GM18519 (cell line): ENCODE measurements around the gene CD53.

Source experiments
- ATAC-seq: cut with Tn5 transposase; IDR thresholded peaks from one replicate; pipeline ENCODE4 v1.9.1; 2021; ENCODE audit warnings: mild to moderate bottlenecking, moderate library complexity; ENCODE audit not compliant: unreplicated experiment, low FRiP score

CD53 gene

DNA sequence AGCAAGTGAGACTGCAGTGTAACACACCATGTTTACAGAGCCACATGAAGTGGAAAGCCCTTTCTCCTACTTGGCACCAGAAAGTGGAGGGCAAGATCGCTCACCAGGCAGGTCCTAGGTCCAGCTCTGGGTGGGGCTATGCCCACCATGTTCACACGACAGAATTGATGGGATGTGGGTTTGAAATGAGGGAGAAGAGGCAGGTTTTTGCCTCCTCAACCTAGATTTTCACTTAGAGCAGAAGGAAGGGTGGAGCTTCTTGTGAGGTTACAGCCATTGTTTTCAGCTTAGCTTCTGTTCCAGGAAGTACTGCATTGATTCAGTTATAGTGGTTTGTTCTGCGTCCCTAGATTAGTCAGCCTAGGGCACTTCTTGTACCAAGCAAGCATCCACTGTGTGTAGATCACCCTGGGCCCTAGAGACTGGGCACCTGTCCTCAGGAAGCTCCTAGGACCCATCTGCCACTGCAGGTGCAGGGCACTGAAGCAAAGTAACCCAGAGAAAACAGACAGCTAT, 2.3 kb downstream of the CD53 start:
- peak; percentile 32 for ATAC-seq

DNA sequence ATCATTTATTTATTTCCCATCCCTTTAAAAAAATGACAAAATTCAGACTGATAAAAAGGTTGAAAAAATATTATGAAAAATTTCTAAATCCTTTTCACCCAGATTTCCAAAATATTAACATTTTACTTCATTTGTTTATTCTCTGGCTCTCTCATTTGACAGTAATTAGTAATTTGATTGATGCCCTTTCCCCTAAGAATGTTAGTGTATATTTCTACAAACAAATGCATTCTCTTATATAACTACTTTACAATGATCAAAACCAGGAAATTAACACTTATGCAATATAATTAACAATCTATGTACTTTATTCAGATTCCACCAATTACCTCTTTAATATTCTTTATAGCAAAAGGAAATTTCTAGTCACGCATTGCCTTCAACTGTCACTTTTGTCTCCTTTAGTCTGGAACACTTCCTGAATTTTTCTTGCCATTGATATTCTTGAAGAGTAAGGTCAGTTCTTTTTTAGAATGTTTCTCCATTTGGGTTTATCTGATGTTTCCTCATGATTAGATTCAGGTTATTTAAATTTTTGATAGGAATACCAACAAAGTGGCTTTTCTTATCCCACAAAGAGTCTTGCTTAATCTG, 3.9 kb downstream of the CD53 start:
- ATAC-seq = no peak

DNA sequence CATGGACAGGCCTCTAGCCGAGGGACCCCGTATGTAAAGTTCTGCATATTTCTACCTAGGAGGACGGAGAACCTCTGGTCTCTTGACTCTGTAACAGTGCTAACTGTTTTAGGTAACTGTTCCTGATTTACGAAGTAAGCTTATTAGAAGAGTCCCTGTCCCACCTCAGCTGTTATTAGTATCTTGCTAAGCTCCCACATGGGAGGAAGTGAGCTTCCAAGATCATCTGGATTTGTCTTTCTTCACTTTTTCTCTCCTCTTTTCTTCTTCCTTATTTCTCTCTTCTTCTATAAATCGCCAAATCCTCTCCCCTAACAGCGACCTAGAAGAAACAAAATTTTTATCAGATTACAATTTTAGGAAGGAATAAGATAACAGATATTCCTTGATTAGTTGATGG, 4.4 kb downstream of the CD53 start:
- ATAC-seq = no peak

DNA sequence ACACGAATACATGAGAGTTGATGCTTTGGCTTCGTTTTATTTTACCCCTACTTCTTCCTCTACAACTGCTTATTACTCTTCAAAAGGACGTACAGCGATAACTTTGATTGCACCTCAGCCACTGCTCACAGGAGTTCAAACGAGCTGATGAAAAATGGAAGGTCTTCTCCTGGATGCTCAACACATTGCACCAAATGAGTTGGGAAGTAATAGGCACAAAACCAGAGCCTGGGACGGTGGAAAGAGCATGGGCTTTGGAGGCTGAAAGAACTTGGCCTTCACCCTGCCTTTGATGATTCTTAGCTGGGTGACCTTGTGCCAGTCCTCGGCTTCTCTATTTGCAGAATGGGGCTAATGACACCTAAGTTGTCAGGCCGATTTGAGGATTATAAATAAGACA, 4.8 kb downstream of the CD53 start:
- no peak for ATAC-seq

DNA sequence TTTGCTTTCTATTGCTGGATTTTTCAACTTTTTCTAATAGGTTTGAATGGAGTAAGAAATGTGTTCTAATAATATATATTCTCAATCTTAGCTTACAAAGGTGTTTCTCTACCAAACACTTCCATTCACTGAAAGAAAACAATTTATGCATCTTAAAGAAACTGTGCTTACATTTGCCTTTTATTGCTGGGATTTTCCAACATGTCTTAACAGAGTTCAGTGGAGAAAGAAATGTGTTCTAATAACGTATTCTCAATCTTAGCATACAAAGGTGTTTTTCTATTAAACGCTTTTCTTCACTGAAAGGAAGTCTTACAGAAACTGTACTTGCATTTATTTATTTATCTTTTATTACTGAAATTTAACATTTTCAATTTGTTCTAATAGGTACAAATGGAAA, 5.6 kb downstream of the CD53 start:
- ATAC-seq = no peak

DNA sequence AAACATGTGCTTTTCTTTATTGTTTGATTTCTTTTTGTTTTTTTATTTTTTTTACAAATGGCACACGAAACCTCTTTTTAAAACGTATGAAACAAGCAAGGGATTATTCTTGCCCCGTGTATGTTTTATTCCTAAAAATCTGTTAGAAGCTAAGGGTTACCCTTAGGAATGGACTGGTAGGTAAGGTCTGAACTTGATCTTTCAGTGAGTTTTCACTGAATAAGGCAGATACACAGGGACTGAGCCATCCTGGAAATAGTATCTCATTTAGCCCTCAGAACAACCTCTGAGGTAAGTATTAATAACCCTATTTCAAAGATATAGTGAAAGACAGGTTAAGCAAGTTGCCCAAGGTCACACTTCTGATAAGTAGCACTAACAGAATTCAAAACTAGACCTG, 6.0 kb downstream of the CD53 start:
- ATAC-seq = no peak

DNA sequence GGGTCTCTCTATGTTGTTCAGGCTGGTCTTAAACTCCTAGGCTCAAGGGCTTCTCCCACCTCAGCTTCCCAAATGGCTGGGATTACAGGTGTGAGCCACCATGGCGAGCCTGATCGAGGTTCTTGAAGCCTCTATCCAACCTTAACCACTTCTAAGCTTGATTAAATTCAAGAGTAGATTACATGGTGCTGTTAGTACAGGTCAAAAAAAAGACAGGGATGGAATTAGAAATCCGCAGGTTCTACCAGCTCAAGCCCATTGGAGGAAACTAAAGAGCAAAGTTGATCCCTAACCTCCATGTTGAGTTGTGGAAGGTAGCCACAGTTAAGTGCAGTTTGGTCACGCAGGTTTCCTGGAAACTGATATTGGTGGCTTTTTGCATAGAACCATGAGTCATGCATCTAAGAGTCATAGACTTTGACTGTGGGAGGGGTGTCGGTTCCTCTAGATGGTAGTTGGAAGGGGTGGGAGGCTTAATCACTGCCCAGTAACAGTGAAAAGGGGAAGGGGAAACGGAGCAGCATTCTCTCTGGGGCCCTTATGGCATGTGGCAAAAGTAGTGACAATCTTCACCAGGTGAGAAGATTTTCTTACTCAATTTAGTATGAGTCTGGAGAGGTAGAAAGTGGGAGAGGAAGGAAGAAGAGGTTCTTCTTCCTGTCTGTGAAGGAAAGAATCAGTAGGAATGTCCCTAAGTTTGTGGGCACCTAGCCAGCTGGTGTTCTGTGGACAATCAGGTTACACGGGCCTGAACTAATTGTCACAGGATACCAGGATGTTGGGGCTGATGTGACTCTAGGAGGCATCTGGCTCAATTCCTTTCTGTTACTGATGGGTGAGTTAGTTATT, 7.0 kb downstream of the CD53 start:
- peak; percentile 49 for ATAC-seq

DNA sequence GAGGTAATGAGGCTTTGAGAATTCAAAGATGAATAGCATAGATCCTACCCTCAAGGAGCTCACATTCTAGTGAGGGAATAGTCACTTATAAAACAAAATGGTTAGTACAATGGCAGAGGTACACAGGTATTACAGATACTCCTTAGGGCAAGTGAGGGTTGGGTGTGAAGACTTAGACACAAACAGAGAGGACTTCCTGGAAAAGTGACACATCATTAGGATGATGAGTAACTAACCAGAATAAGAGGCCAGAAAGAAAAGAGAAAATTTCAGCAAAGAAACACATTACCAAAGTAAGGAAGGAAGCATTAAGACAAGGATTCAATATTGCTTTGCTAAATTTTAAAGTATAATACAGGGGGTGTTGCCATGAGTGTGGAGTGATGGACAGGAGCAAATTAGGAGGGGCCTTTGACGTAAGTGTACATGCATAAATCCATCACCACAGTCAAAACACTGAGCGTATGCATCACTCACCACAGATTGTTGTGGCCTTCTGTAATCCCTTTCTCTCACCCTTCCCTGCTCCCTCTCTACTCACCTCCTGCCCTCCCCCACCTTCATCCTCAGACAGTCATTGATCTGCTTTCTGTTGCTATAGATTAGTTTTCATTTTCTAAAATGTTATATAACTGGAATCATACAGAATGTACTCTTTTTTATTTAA, 7.9 kb downstream of the CD53 start:
- no peak for ATAC-seq

DNA sequence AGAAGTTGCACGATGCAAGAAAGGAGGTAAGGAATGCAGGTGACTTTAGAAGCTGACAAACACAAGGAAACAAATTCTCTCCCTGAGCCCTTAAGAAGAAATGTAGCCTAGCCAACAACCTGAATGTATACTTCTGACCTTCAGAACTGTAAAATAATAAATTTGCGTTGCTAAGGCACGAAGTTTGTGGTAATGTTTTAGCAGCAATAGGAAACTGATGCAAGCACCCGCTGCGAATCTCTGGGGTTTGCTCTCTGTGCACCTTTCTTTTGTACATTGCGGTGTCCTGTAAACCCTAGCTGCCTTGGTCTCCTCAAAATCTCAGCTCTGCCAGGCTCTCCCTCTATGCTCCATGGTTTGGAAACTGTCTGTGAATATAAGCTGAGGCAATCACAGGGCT, 15.1 kb downstream of the CD53 start:
- no peak for ATAC-seq

DNA sequence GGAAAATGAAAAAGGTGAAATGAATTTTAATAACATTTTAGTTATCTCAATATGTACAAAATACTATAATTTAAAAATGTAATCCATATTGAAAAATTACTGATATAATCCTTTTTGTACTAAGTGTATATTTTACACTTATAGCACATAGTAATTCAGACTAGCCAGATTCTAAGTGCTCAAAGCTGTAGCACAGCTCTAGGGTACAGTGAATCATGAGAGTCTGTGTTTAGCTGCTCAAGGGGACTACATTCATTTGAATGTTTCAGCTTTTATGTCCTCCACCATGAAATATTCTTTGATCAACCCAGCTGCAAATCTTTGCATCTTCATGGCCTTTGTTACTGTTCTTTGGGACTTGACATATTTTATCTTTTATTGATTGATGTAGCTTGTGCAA, 15.7 kb downstream of the CD53 start:
- no peak for ATAC-seq

DNA sequence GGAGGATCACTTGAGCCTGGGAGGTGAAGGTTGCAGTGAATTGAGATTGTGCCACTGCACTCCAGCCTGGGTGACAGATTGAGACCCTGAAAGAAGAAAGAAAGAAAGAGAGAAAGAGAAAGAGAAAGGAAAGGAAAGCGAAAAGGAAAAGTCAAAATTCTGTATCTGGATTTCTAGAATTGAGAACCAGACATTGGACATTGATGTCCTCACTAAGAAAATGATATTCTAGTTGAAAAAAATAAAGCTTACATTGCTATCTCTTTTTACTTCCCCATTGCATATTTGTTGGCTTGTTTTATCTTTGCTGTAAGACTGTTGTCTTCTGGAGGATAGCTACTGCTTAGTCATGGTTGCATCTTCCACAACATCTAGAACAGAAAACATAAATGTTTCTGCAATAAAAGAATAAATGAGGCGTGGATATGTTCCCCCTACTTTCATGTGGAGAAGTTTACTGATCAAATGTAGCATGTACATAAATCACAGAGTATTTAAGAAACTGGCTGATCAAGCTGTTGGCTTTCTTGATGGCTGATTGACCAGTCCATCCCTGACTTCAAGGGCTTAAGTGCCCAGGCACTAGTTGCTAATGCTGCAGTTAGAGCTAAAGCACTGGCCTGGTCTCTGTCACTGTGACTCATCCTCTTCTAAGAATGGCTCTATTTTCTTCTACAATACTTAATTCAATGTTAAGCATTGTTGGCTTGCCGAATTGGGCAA, 17.7 kb downstream of the CD53 start:
- ATAC-seq = no peak

DNA sequence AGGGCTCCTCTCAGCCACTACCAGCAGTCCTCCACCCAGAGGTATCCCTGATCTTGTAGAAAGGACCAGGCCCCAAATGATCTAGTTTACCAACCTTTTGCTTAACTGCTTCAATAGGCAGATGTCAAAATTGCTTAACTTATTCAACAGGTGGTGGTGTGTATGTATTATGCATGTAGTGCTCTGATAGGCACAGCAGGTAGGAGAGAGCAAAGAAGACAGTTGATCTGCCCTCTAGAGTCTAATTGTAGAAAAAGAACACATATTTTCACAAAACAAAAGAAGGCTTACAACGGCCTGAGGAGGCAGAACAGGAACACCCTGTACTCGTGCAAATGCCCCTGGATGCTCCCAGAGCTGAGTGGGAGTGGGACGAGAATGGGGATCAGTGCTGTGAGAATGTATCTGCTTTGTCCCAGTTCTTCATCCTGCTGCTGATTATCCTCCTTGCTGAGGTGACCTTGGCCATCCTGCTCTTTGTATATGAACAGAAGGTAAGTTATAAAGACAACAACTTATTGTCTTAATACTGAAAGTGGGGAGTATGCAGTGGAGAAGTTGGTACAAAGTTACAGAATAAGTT, 21.1 kb downstream of the CD53 start:
- ATAC-seq = no peak

DNA sequence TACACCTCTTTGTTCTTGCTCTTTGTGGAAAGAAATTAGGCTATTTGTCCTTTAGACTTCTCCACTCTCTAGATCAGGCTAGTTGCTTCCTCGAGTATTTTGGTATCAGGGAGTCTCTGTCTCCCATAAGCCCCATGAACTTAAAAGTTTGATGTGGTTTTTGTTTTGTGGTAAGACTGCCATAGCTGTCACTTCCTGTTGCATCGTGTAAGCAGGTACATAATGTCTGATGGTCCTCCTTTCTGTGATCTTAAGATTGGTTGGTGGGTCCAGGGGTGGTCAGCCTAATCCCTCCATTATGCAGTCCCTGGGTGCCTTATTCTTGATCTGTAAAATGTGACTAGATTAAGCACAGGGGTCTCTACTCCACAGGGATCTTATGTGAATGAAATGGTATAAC, 23.1 kb downstream of the CD53 start:
- no peak for ATAC-seq

DNA sequence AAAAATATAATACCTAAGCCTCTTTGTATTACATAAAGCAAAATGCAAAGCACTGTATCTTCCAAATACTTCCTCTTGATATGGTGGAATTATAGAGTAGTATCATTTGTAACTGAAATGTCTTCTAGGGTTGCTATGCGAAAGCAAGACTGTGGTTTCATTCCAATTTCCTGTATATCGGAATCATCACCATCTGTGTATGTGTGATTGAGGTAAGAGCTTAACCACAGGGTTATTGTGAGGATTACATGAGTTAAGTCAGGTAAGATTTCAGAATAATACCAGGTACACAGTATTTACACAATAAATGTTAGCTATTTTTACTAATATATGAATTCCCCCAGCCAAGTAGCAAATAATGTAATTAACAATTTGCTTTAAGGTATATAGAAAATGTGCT, 24.7 kb downstream of the CD53 start:
- no peak for ATAC-seq

DNA sequence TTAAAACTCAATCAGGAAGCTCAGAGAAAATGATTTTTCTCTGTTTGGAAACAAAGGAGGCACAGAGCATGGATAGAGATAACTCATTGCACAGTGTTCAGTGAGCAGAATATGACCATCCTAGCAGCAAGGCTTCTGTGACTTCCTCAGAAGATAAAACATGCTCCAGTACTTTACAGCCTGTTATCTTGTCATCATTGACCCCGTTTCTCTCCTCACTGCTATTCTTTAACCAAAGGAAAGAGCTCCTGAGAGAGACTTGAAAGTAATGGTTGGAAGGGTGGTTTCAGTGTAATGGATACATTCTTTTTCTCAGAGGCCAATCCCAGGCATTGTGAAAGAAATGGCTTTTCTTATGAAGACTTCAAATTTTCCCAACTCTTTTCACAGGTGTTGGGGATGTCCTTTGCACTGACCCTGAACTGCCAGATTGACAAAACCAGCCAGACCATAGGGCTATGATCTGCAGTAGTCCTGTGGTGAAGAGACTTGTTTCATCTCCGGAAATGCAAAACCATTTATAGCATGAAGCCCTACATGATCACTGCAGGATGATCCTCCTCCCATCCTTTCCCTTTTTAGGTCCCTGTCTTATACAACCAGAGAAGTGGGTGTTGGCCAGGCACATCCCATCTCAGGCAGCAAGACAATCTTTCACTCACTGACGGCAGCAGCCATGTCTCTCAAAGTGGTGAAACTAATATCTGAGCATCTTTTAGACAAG, 25.9 kb downstream of the CD53 start:
- no peak for ATAC-seq

DNA sequence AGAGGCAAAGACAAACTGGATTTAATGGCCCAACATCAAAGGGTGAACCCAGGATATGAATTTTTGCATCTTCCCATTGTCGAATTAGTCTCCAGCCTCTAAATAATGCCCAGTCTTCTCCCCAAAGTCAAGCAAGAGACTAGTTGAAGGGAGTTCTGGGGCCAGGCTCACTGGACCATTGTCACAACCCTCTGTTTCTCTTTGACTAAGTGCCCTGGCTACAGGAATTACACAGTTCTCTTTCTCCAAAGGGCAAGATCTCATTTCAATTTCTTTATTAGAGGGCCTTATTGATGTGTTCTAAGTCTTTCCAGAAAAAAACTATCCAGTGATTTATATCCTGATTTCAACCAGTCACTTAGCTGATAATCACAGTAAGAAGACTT, 26.5 kb downstream of the CD53 start:
- ATAC-seq = no peak

DNA sequence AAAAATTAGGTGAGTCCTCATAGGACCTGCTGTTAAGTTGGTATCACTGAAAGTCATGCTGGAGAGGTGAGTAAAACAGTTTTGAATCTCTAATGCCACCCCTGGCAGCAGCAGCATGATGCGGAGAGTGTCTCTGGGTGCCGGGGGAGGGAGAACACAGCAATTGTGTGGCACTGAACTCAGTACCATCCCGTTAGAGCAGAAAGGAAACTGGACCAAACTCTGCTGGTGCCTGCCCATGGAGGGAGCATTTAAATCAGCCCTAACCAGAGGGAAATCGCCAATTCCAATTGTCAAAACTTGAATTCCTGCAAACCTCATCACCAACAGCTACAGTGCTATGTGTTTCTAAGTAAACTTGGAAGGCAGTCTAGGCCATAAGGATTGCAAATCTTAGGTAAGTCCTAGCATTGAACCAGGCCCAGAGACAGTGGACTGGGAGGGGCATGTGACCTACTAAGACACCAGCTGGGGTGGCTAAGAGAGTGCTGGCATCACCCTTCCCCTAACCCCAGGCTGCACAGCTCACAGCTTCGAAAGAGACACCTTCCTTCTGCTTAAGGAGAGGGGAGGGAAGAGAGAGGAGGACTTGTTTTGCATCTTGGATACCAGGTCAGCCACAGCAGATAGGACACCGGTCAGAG, 30.0 kb downstream of the CD53 start:
- no peak for ATAC-seq

DNA sequence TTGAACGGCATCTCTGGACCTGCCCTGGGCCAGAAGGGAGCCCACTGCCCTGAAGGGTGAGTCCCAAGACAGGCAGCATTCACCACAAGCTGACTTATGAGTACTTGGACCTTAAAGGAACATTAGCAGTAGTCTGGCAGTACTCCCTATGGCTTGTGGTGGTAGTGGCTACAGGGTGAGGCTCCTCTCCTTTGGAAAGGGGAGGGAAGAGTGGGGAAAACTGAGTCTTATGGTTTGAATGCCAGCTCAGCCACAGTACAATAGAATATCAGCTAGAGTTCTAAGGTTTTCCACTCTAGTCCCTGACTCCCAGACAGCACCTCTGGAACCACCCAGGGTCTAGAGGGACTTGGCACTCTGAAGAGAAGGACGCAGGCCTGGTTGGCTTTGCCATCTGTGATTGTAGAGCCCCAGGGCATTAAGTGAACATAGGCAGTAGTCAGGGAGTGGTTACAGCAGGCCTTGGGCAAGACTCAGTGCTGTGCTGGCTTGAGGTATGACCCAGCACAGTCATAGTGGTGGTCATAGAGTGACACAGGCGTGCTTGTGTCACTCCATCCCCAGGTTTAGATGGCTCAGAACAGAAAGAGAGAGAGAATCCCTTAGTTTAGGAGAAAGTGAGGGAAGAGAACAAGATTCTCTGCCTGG, 31.0 kb downstream of the CD53 start:
- no peak for ATAC-seq

DNA sequence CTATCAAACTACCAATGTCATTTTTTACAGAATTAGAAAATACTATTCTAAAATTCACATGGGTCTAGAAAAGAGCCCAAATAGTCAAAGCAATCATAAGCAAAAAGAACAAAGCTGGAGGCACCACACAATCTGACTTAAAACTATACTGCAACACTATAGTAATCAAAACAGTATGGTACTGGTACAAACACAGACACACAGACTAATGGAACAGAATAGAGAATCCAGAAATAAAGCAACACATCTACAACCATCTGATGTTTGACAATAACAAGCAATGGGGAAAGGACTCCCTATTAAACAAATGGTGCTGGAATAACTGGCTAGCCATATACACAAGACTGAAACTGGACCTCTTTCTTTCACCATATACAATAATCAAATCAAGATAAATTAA, 39.8 kb downstream of the CD53 start:
- ATAC-seq = no peak
